Fibroblast of gingiva (primary cell): Measurements from ENCODE around the gene GCHFR.
A peak's percentile ranks its signal among the peaks of the same experiment; 100 is the strongest.

Experiments used
- DNase-seq: peaks from one replicate; pipeline ENCODE4 v3.0.0-alpha.2; 2011; ENCODE audit warnings: low read depth

Gene GCHFR

DNA sequence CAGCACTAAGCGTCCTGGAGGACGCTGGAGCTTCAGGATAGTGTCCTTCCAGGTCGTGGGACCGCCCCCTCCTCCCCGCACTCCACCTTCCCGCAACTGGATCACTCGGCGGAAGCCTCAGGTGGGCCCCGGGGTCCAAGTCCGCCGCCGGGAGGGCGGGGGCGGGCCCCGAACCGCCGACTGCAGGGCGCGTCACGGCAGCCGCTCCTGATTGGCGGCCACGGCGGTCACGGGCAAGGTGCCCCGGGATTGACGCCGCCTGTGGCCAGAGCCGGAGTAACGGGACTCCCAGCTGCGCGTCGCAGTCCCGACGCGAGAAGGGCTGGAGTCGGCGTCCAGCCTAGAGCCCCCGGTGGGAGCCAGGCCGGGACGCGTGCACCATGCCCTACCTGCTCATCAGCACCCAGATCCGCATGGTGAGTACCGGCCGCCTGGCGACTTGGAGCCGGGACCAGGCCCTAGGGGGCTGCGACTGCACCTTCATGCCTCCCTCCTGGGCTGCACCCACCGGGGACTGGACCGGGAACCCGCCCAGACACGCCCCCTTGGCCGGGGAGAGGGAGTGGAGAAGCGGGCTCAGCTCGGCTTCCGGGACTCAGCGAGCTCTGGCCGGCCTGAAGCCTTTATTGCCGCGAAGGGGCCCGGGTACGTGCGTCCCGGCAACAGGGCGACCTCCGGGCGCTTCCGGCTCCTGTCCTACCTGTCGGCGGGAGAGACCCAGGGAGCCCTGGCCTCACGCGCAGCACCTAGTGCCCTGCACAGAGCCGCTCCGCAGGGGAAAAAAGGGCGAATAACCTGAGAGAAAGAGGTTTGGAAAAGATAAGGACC lies at the start of gene GCHFR:
Gene GCHFR, plus strand, starts transcription at position 268 of the 828 bp plus-strand sequence. Its CDS starts 113 bp downstream, at position 381.
- DNase-seq, result peak; percentile 53

DNA sequence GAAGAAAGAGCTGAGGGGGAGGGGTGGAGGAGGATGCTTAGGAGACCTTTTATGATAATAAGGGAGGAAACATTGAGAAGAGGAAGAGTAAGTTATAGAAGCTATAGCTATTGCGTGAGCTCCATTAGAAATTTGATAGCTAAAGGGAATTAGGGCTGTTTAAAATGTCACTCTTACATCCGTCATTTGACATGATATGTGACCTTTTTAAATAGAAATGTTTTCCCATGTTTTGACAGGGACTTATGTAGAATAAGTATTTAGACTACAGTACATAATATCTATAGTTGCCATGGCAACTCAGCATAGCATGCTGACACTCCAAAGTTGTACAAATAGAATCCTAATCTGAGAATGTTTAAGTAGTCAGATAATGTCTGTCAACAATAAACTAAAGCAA lies 49.7 kb upstream of the GCHFR start:
- DNase-seq, result no peak

DNA sequence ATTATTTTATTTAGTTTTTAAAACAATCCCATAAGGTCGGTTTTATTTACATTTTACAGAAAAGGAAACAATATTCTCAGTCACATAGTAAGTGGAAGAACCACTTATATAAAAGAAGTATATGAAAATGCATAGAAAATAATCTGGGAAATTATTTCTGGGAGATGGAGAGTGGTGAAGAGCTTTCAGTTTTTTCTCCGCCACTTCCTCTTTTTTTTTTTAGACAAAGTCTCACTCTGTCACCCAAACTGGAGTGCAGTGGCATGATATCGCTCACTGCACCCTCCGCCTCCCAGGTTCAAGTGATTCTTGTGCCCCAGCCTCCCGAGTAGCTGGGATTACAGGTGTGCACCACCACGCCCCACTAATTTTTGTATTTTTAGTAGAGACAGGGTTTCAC lies 47.7 kb upstream of the GCHFR start:
- DNase-seq, result no peak

DNA sequence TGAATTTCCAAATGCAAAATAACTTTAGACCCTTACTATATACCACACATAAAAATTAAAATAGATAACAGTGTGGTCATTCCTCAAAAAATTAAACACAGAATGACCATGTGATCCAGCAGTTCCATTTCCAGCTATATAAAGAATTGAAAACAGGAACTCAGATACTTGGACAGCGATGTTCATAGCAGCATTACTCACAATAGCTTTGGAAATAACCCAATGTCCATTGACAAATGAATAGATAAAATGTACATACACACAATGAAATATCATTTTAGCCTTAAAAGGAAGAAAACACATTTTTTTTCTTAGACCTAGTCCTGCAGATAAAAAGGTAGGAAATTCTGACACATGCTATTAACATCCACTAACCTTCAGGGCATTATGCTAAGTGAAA lies 42.2 kb upstream of the GCHFR start:
- DNase-seq, result no peak

GRCh38 chr15:40722354-40722753 lies 41.5 kb upstream of the GCHFR start:
- DNase-seq, result no peak

- no peak for DNase-seq
Observed at GRCh38 chr15:40722934-40723333, 40.9 kb upstream of the GCHFR start.

DNA sequence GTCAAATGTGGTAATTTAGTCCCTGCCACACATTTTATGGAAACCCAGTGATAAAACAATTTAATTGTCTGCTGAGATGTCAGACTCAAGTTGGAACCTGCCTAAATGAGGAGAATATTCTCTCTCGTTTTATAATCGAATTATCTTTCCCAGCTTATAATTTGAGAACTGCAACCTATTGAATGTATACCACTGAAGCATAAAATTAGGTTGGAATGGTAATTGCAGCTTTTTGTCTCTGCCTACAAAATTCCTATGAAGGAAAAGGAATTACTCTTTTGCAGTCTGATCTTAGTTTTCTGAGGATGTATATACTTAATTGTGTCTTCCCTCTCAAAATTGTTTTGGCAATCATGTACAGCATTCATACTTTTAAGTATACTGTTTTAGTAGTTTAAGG lies 39.9 kb upstream of the GCHFR start:
- no peak for DNase-seq

DNA sequence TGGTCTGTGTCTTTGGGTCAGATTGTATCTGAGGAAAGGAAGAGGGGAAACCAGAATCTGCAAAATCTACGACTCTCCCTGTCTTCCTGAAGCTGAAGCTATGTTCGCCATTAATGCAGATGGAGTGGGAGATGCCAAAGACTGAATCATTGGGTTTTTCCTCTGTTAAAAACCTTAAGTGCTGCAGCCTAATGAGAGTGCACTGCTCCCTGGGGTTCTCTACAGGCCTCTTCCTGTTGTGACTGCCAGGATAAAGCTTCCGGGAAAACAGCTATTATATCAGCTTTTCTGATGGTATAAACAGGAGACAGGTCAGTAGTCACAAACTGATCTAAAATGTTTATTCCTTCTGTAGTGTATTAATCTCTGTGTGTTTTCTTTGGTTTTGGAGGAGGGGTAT lies 32.8 kb upstream of the GCHFR start:
- DNase-seq, result no peak

DNA sequence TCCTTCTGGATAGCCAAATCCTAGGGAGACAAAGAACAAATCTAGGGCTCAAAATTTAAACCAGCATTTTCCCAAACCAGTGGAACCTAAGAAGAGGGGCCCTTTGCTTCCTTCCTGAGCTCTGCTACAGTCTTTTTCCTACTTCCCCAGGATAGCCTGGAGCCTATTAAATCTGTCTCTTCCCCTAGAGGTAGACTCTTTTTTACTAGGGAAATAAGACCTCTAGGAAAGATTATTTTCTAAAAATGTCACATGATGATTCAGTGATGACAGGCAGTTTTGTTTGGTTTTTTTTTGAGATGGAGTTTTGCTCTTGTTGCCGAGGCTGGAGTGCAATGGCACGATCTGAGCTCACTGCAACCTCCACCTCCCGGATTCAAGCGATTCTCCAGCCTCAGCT lies 27.3 kb upstream of the GCHFR start:
- DNase-seq, result no peak

DNA sequence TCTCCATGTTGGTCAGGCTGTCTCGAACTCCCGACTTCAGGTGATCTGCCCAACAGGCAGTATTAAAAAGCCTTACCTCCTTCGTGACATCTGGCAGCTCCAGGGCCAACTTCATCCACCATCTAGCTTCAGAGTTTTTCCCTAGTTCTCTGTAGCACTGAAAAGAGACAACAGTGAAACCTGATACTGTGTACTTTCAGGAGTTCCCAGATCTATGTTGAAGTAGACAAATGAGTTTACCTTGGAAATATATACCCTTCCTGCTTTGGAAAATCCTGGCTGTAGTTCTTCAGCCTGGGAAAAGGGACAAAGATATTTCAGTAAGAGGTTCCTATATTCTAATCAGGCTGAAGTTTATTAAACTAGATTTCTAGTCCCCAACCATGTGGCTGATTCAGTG lies 26.8 kb upstream of the GCHFR start:
- DNase-seq, result no peak

GRCh38 chr15:40739047-40739446 lies 24.8 kb upstream of the GCHFR start:
- DNase-seq, result no peak

- no peak for DNase-seq
Observed at GRCh38 chr15:40739854-40740253, 24.0 kb upstream of the GCHFR start.

DNA sequence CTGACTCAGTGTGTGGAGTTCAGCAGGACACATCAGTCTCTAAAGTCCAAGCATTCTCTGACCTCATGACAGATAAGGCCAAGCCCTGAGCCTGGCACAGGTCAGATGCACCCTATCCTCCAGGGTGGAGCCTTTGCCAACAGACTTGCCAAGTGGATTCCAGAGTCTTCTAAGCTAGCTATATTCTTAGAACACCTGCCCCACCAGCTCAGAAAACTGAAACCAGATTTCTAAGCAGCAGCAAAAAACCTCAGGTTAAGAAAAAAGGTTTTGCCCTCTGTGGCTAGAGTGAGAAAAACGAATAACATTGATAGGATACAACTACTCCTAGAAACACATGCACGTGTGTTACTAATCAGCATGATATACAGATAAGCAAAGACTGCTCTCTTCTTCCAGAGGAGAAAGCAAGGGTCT lies 20.4 kb upstream of the GCHFR start:
- DNase-seq, result no peak

DNA sequence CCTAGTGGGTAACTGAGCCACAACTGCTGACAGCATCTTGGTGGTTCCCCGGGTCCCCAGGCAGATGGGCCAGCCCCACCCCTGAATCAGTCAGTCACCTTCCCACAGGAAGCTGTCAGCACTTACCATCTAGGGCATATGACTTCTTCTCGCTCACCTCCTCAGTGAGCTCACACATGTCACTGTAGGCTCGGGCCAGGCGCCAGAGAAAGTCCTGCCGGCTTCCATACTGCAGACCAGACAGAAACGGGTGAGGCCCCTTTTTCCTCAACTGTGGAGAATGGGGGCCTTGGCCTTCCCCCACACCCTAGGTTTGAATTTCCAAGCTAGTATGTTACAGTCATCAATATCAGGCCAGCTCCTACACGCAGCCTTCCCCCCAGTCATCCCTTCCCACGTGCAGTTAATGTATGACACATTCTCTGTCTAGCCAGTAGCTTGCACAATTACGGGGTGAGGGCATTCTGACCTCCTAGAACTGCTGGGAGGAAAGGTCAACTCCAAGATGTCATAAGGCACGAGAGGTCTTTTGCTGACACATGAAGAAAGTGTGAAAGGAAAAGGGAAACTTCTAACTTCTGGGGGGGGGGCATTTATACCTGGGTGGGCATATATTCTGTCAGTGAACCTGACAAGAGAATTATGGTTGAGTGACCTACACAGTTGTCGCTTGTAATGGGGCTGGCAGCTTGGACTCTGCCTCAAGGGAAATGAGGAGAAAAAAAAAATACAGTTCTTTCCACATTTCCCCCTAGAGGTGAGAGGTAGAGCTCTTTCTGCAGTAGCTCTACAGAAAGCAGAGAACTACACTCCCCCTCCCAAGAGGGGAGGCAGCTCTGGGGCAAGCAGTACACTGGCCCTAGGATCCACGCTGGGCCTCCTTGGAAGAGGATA lies 19.7 kb upstream of the GCHFR start:
- DNase-seq, result peak; percentile 65

DNA sequence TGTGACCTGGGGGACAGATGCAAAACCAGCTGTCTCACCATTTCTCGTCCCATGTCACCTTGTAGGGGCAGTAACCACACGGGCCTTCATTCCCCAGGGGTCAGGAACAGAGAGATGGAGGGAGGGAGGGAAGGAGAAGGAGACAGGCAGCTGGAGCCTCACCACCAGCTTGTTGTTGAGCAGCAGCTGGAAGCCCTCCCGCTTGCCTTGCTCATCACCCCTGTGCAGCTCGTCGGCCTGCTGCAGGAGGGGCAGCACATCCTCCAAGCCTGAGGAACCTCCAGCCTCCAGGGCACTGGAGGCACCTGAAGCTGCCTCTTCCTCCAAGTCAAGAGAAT lies 19.1 kb upstream of the GCHFR start:
- no peak for DNase-seq

- DNase-seq, result peak; percentile 61
Observed at GRCh38 chr15:40746916-40747418, 16.9 kb upstream of the GCHFR start.

DNA sequence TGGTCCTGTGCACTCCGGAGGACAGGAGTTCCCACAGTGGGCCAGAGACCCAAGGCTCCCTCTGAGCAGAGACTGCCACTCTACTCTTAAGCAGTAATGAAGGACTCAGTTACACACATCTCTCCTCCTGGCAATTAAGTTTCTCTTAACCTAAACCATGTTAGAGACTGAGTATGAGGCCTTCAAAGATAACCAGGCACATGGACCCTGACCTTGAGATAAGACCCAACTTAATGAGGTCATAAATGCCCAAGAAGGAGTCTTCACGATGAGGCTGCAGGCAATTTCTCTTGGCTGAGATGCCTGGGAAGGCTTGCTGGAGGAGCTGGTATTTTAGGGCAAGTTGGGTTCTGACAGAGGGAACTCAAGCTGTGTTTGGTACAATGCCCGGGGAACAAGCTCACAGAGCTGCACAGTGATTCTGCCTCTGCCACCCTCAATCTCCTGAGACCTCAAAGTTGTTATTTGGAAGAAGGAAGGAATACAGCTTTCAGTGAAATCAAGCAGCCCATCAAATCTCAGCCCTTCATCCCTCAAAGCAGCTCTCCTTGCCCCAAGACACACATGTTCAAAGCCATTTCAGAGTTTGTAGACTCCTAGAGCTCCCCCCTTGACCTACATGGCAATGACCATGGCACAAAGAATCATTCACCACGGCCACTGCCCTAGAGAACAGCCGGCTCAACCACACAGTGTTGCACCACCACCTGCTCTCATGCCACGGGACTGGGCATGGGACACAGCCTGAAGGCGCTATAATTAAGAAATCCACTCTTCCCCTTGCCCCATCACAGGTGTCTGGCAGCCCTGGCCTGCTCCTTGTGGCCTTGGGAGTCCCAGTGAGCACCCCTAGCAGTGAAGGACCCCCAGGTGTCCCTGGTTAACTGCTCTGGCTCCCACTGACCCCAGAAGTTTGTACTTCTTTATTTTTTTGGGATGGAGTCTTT lies 15.9 kb upstream of the GCHFR start:
- DNase-seq, result no peak

- no peak for DNase-seq
Observed at GRCh38 chr15:40749151-40749630, 14.7 kb upstream of the GCHFR start.

GRCh38 chr15:40750885-40751284 lies 13.0 kb upstream of the GCHFR start:
- no peak for DNase-seq

DNA sequence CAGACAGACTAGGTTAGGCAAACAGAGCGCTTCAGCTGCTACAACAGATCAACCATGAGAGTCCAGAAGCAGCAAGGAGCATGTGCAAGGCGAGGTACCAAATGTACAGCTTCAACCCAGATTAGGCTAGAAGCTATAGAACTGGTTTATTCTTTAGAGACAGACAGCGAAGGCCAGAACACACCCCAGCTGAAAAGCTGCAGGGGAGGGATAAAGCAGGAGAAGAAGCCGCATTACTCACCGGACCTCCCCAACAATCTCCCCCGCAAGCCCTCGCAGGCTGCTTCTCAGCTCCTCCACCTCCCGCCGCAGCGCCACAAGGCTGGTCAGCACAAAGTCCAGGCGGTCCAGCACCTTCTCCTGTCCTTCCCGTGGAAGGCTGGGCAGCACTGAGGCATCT lies 12.1 kb upstream of the GCHFR start:
- no peak for DNase-seq

DNA sequence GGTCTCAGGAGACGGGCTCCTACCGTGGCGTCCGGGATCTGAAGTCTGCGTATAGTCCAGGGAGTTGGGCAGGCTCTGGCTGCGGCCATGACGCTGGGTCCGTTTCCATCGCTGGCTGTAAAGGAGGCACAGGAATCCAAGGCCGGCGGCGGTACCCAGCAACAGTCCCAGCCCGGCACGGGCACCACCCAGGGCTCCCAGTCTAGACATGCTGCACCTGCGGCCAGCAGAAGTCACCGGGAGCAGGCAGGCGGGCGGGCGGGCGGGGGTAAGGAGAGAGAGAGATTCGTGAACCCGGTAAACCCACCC lies 9.3 kb upstream of the GCHFR start:
- DNase-seq, result no peak
